Stimulated activated CD4-positive, alpha-beta T cell treated with anti-CD3 and anti-CD28 coated beads, TNF-alpha, amount 100 ng/mL, for 24 hours (primary cell): ENCODE measurements around the gene MIA2.

Experiments used
- DNase-seq, 3 experiments: peaks; one replicate each; pipeline ENCODE4 v3.0.0-alpha.2; 2020; ENCODE audit warnings: low read depth in 3 of 3

MIA2 gene

DNA sequence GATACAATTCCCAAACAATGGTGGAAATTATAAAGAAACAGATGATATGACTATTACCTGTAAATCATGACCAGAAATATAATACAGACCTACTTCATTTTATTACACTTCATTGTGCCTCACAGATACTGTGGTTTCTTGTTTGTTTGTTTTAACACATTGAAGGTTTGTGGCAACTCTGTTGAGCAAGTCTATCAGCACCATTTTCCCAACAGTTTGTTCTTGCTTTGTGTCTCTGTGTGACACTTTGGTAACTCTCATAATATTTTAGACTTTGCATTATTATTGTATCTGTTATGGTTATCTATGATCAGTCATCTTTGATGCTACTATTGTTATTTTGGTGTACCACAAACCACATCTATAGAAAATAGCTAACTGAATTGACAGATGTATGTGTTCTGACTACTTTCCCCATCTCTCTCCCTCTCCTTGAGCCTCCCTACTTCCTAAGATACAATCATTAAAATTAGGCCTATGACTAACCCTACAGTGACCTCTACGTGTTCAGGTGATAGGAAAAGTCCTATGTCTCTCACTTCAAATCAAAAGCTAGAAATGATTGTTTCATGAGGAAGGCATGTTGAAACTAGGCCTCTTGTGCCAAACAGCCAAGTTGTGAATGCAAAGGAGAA lies 149.4 kb downstream of the MIA2 start:
- DNase-seq: no peak

- DNase-seq: no peak
Measured at GRCh38 chr14:39383741-39384140, 150.0 kb downstream of the MIA2 start.

- DNase-seq: no peak
Measured at GRCh38 chr14:39384177-39384576, 150.5 kb downstream of the MIA2 start.

- no peak for DNase-seq
Measured at GRCh38 chr14:39393289-39393688, 159.6 kb downstream of the MIA2 start.

GRCh38 chr14:39395555-39396254 lies 162.0 kb downstream of the MIA2 start:
- no peak for DNase-seq

GRCh38 chr14:39396448-39396847 lies 162.7 kb downstream of the MIA2 start:
- no peak for DNase-seq

GRCh38 chr14:39398382-39398781 lies 164.7 kb downstream of the MIA2 start:
- DNase-seq: no peak

DNA sequence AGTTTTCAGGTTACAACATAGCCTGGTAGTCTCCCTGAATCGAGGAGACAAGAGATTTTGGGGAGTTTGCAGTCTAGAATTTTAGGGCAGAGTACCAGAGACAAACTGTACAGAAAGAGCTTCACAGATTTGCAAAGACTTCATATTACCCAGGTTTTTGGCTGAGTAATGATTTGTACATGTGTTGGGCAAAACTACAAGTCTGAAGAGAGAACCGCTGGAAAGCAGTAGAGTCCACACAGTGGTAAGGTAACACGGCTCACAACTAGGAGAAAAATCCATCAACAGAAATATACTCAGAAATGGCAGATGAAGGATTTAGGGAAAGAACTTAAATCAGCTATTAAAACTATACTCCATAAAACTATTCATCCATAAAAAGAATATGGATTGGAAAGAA lies 172.8 kb downstream of the MIA2 start:
- no peak for DNase-seq

GRCh38 chr14:39416072-39416471 lies 182.4 kb downstream of the MIA2 start:
- no peak for DNase-seq

DNA sequence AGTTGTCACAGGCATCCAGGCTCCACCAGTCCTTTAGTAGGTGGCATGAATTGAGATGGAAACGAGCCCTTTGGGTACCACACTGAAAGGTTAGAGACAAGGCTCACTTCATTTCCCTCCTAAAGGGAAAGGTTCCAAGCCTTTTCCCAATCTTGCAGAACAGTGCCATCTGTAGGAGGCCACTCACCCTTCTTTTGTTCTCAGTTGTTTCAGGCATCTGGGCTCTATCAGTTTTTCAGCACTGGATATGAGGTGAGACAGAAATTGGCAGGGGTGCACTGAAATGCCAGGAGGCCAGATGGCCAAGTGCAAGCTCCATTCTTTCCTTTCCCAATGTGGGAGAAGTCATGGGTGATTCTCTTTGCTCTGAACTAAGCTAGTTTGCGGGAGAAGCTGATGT lies 183.3 kb downstream of the MIA2 start:
- no peak for DNase-seq

DNA sequence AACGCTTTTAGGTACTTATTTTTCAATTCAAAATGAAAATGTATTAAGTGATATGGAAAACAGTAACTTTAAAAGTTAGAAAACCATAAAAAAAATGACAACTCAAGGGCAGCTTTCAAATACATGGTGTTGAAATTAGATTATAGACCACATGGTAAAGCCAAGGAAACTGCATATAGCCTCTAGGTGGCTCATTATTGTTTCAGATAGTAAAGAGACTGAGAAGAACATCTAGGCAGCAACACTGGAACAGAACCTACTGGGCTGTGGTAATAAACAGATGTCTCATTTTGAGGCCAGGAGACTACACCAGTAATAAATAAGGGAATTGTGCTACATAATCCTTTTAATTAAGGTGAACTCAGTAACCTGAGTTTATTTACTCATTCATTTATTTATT lies 185.6 kb downstream of the MIA2 start:
- no peak for DNase-seq

GRCh38 chr14:39422243-39422642 lies 188.5 kb downstream of the MIA2 start:
- DNase-seq: no peak

- no peak for DNase-seq
Measured at GRCh38 chr14:39423793-39424192, 190.1 kb downstream of the MIA2 start.

- no peak for DNase-seq
Measured at GRCh38 chr14:39425947-39426346, 192.2 kb downstream of the MIA2 start.

DNA sequence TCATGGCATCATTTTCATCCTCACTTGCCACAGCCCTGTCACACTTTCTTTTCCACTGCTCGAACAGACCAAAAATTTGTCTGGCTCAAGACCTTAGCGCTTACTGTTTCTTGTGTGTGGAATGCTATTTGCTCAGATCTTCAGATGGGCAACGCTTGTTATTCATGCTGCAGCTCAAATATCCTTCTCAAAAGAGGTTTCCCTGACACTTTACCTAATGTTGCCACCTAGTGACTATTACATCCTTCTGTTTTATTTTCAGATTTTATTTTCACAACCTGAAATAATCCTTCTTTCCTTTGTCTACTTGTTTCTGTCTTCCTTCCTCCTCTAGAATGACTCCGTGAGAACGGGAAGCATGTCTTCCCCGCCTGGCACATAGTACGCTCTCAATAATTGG lies 192.9 kb downstream of the MIA2 start:
- DNase-seq: no peak

DNA sequence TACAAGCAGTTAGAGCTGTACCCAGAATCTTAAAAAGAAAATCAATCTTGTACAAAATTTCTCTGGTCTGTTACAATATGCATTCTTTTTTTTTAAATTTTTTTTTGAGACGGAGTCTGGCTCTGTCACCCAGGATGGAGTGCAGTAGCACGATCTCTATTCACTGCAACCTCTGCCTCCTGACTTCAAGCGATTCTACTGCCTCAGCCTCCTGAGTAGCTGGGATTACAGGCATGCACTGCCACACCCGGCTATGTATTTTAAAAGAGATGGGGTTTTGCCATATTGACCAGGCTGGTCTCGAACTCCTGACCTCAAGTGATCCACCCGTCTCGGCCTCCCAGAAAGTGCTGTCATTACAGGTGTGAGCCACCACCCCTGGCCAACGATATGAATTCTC lies 194.4 kb downstream of the MIA2 start:
- no peak for DNase-seq

DNA sequence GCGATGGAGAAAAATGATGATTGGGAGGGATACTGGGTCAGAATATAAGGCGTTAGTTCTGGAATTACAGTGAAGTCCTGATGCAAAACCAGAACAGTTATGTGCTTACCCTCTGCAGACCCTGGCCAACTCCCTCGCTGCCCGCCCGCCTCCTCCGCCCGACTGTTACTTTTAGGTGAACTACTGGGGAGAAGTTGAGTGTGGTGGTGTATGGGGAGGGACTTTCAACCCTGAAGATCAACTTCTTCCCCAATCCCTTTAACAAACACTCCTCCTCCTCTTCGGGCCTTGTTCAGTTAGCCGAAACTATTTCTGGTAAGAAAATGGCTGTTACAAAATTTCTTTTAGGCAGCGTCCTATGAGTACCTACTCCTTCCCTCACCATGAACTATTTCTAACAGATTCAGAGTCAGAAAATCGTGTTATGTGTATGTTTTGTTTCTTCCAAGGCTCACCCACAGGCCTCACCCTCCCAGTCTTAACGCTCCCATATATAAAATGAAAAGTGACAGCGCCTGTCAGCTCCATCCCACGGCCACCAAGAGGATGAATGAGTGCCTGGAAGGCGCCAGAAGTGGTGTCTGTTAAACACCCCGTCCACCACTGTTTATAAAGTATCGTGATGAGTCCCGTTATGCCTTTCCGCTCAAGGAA lies 197.2 kb downstream of the MIA2 start:
- no peak for DNase-seq

DNA sequence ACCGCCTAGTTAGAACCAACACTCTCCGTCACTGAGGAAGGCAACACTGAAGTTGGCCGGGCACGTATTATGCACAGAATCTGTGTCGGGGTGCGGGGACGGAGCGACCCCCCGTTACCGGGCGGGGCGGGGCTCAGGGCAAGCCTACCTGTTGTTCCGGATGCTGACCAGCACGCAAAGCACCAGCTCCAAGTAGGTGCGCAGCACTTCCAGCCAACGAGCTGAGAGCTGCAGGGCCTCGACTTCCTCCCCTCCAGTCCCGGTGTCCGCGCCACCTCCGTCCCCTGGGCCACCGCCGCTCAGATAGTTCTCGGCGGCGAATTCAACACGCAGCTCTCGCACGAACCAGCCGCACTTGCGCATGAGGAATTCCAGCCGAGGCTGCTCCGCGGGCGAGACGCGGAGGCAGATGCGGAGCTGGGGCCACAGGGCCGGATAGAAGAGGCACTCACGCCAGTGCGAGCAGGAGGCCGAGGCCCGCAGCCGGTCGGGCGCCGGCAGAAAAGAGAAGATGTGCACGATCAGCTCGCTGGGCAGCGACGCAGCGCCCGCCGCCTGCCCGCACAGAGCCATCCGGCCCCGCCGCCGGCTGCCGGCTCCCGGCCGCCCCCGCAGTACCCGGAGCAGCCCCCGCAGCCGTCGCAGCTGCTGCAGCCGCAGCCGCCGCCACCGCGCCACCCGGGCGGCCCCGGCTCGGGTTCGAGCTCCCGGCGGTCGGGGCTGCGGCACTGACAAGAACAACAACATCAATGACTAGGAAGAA lies 197.9 kb downstream of the MIA2 start:
- DNase-seq: peak; percentile 7 to 40 (median 9)

- peak; percentile 89 to 94 (median 91) for DNase-seq
Measured at GRCh38 chr14:39432179-39432618, 198.5 kb downstream of the MIA2 start, which contains the start of gene FBXO33. FBXO33 (minus strand) TSS chr14:39432433; CDS start chr14:39432162, 271 bp downstream.

- DNase-seq: peak; percentile 44 to 76 (median 47)
Measured at GRCh38 chr14:39432619-39433451, 199.1 kb downstream of the MIA2 start.

DNA sequence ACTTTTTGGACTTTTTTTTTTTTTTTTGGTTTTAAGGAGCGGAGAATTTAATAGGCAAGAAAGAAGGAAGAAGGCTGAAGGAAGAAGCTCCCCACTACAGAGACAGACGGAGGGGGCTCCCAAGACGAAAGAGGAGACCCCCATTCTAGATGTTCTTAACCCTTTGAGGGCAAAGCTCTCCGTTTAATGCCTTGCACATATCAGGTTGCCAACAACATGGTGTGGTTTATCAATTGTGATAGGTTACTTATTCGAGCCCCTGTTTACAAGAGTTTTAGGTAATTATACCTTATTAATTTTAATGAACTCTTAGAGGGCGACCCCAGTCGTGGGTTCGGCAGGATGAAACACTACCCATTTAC lies 199.7 kb downstream of the MIA2 start:
- no peak for DNase-seq
